HG03558 (cell line): ENCODE measurements around the gene URI1.
"Not testable (repeated sequence)": the region's sequence is repeated elsewhere in the genome, so short reads cannot be mapped to it uniquely, and the experiment has no call there.

ENCODE experiments used
- ATAC-seq: cut with Tn5 transposase; IDR thresholded peaks from one replicate; pipeline ENCODE4 v1.9.1; 2021; ENCODE audit warnings: moderate number of reproducible peaks; ENCODE audit not compliant: unreplicated experiment; ENCODE audit errors: extremely low read depth

Gene URI1

GRCh38 chr19:29941828-29942403 is at the start of gene URI1:
URI1 (plus strand) TSS chr19:29942239; CDS start chr19:29942548, 309 bp downstream.
- no peak for ATAC-seq

GRCh38 chr19:29893606-29894284 is 48.3 kb upstream of the URI1 start:
- no peak for ATAC-seq

- no peak for ATAC-seq
Observed at GRCh38 chr19:29896802-29897201, 45.2 kb upstream of the URI1 start.

DNA sequence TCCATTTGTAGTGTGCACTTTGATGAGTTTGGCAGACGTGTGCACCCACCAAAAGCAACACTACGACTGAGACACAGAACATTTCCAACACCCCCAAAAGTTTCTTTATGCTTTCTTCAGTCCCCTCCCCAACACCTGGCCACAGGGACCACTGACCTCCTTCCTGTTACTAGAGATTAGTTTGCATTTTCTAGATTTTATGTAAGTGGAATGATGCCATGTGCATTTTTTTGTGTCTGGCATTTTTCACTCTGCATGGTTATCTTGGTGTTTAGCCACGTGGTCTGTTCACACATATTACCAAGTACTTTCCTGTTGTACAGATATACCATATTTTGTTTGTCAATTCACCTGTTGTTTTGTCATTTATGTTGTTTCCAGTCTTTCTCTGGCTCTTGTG is 44.6 kb upstream of the URI1 start:
- no peak for ATAC-seq

DNA sequence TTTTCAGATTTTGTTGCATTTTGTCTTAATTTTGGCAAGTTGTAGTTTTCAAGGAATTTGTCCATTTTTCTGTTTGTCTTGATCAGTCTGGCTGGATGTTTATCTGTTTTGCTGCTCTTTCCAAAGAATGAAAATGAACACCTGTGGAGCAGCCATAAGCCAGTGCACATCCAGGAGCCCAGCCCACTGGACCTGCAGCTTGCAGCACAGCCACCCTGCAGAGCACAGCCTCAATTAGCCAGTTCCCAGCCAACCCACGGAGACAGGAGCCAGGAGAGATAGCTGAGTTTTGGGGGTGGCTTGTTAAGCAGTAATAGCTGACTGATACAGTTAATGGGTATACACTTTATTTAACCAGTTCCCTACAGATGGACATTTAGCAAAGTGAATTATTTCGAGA is 38.0 kb upstream of the URI1 start:
- no peak for ATAC-seq

DNA sequence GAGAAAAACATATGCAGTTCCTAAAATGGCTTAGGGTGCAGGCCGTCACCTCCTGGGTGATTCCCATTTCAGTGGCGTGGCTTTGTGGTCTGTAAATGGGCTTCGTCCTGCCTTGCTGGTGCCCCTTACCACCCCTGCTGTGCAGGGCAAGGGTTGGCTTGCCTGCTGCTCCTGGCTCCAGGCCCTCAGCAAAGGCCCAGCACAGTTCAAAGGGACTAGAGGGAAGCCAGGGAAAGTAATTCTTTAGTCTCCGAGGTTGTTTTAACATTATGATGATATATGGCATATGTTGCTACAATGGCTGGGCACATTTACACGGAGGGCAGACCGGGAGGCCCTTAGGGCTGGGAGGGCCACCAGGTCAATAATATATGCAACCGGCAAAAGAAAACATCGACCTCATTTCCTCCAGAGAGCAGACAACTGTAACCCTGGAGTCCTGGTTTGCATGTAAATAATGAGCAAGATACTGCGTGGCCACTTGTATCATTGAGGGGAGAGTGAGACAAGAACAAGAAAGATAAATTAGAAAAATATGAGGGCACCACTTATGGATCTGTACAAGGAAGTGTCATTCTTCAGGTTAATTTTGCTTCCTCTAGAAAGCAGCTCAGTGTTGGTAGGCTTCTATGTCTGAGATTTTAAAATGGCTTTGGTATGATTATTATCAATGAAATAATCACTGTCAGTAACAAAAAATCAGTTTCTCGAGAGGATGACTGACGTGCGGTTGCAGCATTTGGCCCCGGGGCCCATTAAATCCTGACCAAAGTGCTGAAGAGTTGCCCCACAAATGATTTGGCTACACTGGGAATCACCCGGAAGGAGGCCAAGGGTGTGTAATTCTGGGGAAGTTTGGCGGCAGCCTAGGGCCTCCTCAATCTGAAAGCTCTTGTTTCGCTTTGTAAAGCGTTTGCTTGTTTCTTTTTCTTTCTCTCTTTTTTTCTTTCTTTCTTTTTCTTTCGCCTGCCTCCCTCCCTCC is 32.8 kb upstream of the URI1 start:
- ATAC-seq = no peak

DNA sequence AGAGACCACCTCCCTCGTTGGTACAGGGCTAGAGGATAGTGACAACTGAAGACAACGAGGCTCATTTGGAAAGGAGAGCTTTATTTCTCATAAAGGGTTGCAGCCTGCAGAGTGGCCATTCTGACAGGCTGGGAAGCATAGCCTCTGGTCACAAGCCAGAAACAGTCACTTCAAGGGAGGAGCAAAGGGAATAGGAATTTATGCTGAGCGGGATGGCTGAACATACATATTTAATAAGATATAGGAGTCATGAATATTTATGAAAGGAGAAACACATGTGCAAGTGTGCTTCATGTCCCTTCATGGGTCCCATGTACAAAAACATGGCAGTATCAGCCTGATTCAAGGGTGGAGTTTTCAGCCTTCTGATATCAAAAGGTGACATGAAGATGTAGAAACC is 27.1 kb upstream of the URI1 start:
- no peak for ATAC-seq

DNA sequence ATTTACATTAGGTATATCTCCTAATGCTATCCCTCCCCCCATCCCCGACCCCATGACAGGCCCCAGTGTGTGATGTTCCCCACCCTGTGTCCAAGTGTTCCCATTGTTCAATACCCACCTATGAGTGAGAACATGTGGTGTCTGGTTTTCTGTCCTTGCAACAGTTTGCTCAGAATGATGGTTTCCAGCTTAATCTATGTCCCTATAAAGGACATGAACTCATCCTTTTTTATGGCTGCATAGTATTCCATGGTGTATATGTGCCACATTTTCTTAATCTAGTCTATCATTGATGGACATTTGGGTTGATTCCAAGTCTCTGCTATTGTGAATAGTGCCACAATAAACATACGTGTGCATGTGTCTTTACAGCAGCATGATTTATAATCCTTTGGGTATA is 26.2 kb upstream of the URI1 start:
- ATAC-seq = not testable (repeated sequence)

GRCh38 chr19:29917911-29918310 is 24.1 kb upstream of the URI1 start:
- no peak for ATAC-seq

- no peak for ATAC-seq
Observed at GRCh38 chr19:29918891-29919290, 23.1 kb upstream of the URI1 start.

DNA sequence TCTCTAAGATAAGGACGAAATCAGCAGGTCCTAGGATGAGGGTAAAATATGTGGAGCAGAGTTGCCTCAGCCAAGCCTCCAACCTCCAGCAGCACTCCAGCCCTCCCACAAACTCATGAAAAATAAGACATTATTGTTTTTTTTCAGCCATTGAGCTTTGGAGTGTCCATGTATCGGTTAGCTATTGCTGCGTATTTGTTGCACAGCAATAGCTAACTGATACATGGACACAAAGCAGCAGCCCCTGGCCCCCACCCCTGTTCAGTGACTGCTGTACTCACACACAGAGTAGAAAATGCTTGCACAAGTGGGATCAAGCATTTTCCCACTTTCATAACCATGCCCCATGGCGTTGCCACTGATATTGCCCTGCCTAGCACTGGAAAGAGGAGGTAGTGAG is 19.1 kb upstream of the URI1 start:
- no peak for ATAC-seq

DNA sequence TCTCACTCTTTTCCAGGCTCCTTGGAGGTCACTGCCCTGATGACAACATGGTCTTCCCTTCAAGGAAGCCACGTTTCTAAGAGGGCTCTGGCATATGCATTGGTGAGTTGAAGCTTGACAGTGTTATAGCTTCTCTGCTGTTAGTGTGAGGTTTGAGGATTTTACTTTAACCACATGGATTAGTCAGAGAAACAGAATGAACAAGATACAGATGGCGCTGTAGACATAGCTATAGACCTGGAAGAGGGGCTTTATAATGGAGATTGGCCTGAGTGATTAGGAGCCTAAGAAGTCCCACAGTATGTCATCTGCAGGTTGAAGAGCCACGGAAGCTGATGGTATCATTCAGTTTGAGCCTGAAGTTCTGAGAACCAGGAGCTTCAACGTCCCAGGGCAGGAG is 18.4 kb upstream of the URI1 start:
- no peak for ATAC-seq

GRCh38 chr19:29926031-29926430 is 16.0 kb upstream of the URI1 start:
- ATAC-seq = no peak

GRCh38 chr19:29926801-29927200 is 15.2 kb upstream of the URI1 start:
- ATAC-seq = no peak

DNA sequence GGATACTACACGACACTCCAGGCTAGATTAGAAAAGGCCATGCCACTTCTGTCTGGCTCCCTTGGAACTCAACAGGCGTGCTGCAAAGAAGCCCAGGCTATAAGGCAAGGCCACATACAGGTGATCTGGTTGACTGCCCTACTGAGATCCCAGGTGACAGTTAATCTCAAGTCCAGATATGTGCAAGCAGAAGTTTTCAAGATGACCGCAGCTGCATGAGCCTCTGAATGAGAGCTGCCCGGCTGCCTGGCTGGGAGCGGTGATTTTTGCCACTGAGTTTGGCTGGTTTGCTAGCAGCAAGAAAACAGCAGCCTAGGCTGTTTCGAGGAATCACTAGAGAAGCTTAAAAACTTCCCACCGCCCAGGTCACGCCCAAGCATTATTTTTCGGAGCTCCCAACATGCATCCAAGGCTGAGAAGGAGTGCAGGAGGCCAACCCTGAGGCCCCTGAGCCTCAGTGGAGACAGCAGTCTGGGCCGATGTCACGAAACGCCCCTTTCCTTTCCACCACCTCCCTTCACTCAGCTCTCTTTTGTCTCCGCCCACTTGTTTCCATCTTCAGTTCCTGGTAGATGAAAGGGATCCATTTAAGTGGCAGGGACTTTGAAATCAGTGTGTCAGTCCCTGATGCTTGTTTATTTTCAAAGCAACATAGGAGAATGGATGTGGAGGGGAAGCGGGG is 14.0 kb upstream of the URI1 start:
- ATAC-seq = no peak

DNA sequence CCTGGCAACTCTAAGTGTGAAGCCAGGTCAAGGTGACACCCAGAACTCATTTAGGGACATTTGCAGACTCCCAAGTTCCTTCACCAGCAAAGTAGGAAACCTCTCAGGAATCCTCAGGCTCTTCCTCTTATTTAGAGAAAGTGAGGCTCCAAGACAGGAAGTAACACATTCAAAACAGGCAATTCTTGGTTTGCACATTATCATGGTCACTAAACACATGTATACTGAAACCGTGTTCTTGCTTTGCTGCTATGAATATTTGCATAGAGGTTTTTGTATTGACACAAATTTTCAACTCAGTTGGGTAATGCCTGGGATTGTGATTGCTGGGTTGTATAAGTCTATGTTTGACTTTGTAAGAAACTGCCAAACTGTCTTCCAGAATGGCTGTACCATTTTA is 13.2 kb upstream of the URI1 start:
- ATAC-seq = no peak

- no peak for ATAC-seq
Observed at GRCh38 chr19:29934257-29934656, 7.8 kb upstream of the URI1 start.

DNA sequence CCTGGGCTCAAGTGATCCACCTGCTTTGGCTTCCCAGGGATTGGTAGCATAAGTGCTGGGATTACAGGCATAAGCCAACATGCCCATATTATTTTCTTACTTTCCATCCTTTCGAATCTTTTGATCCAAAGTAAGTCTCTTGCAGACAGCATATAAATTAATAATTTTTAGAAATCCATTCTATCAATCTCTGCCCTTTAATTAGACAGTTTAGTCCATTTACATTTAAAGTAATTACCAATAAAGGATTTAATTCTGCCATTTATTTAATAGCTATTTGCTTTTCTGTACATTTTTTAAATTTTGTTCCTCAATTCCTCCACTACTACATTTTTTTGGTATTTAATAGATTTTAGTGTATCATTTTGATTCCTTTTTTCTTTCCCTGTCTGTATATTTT is 7.3 kb upstream of the URI1 start:
- no peak for ATAC-seq

DNA sequence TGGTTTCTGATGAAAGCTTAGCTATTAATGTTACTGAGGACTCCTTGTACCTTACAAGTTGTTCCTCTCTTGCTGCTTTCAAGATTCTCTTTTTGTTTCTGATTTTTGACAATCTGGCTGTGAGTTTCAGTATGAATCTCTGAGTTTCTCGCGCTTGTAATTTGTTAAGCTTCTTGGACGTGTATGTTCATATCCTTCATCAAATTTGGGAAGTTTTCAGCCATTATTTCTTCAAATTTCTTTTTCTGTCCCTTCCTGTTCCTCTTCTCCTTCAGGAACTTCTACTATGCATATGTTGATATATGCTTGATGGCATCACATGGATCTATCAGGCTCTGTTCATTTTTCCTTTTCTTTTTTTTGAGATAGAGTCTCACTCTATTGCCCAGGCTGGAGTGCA is 5.6 kb upstream of the URI1 start:
- ATAC-seq = no peak

DNA sequence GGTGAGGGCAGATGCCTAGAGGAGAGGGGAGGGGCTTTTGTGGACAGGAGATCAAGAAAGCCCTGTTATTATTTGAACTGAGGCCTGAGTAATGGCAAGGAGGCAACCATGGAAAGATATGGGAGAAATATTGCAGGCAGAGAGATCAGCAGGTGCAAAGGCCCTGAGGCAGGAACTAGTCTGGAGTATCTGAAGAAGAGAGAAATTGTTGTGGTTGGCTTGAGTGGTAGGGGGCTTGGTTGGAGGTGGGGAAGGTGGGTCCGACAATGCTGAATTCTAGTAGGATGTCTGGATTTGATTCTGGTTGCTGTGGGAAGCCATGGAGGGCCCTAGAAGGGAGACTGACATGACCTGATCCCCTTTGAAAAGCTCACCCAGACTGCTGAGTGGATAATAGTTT is 2.4 kb upstream of the URI1 start:
- no peak for ATAC-seq
